Thymus (tissue), 11 donors: ENCODE results near the gene NF1. TPM values are rescaled to one million over a fixed set of nuclear protein-coding genes. Genes with fewer than 3 reads are reported as not detected.
"Not testable (repeated sequence)": the region's sequence is repeated elsewhere in the genome, so short reads cannot be mapped to it uniquely, and the experiment has no call there.

Experiments used
- DNase-seq, 9 donors: peaks; one replicate each; pipeline ENCODE4 v3.0.0-alpha.2; 2013; ENCODE audit warnings: low spot score in 9 of 9, low read depth in 6 of 9, missing footprints in 1 of 9
- H3K27ac ChIP-seq, 2 donors: one replicate each; pipeline ENCODE4 v1.5.1; 2013; ENCODE audit warnings: control low read depth in 1 of 2, low read depth in 1 of 2, low read length in 1 of 2, mild to moderate bottlenecking in 1 of 2, moderate library complexity in 1 of 2
- H3K27me3 ChIP-seq, 2 donors: one replicate each; pipeline ENCODE4 v1.5.1; 2013; ENCODE audit warnings: low read length in 1 of 2; ENCODE audit not compliant: control insufficient read depth in 2 of 2, insufficient read depth in 1 of 2
- H3K36me3 ChIP-seq, 2 donors: one replicate each; pipeline ENCODE4 v1.5.1; 2013; ENCODE audit warnings: low read length in 1 of 2, mild to moderate bottlenecking in 1 of 2, moderate library complexity in 1 of 2; ENCODE audit not compliant: control insufficient read depth in 2 of 2, insufficient read depth in 2 of 2
- H3K4me1 ChIP-seq, 2 donors: one replicate each; pipeline ENCODE4 v1.5.1; 2013; ENCODE audit warnings: low read length in 2 of 2; ENCODE audit not compliant: control insufficient read depth in 2 of 2, insufficient read depth in 2 of 2
- H3K4me3 ChIP-seq, 2 donors: one replicate each; pipeline ENCODE4 v1.5.1; 2013; ENCODE audit warnings: low read length in 2 of 2, control low read depth in 1 of 2, mild to moderate bottlenecking in 1 of 2
- H3K9me3 ChIP-seq, 2 donors: one replicate each; pipeline ENCODE4 v1.5.1; 2013; ENCODE audit warnings: low read length in 1 of 2, mild to moderate bottlenecking in 1 of 2; ENCODE audit not compliant: control insufficient read depth in 2 of 2, insufficient read depth in 1 of 2
- WGBS: extraction: QIAGEN DNeasy Blood & Tissue Kit; methylation state at CpG from one replicate; pipeline ENCODE4 v1.1.7; 2013; 5-methylcytosine and 5-hydroxymethylcytosine counted together
- polyA plus RNA-seq: library from polyadenylated mRNA; stranded (reverse); fragments of 200-250 nt; gene quantifications from one replicate; pipeline ENCODE4 v1.2.3, GENCODE V29; 2013
- total RNA-seq: library from RNA; stranded (reverse); fragments of 120-200 nt; gene quantifications from one replicate; pipeline ENCODE4 v1.2.4, GENCODE V29; 2013
- donor health status: healthy.

The NF1 gene
- total and polyA plus RNA-seq, 2 donors = 10.3 to 16.6 TPM

GRCh38 chr17:31112001-31112661 lies 17.4 kb downstream of the NF1 start:
- H3K27ac ChIP-seq = no peak overlapping the region
- no peaks in the 10 kb centered on the region for H3K36me3 ChIP-seq
- no peaks in the 10 kb centered on the region for H3K27me3 ChIP-seq
- WGBS = 99% methylated on average over 1 of the region's 1 CpG
- H3K4me3 ChIP-seq = no peak overlapping the region
- H3K9me3 ChIP-seq = no peaks in the 10 kb centered on the region
- H3K4me1 ChIP-seq = no peaks in the 10 kb centered on the region
- DNase-seq = no peak

- H3K27ac ChIP-seq, H3K36me3 ChIP-seq, H3K27me3 ChIP-seq, H3K4me3 ChIP-seq, H3K9me3 ChIP-seq, DNase-seq, H3K4me1 ChIP-seq: not testable (repeated sequence)
- WGBS = 81% methylated on average over 7 of the region's 7 CpGs
These were observed 18.6 kb downstream of the NF1 start for GRCh38 chr17:31113368-31113767.

- Histone ChIP-seq H3K9me3 (no peaks in the 10 kb centered on the region), H3K36me3 (no peaks in the 10 kb centered on the region), H3K27ac (no peak overlapping the region), H3K4me3 (no peak overlapping the region), H3K4me1 (no peaks in the 10 kb centered on the region), H3K27me3 (no peaks in the 10 kb centered on the region)
- 99% methylated on average over 4 of the region's 4 CpGs for WGBS
- no peak for DNase-seq
These were observed 19.2 kb downstream of the NF1 start for GRCh38 chr17:31113939-31114338.

- no peaks in the 10 kb centered on the region for H3K9me3 ChIP-seq
- no peak overlapping the region for H3K27ac ChIP-seq
- H3K36me3 ChIP-seq = no peaks in the 10 kb centered on the region
- no peak for DNase-seq
- H3K4me1 ChIP-seq = no peaks in the 10 kb centered on the region
- H3K27me3 ChIP-seq = no peaks in the 10 kb centered on the region
- 98% methylated on average over 3 of the region's 3 CpGs for WGBS
- H3K4me3 ChIP-seq = no peak overlapping the region
These were observed 20.3 kb downstream of the NF1 start for GRCh38 chr17:31114956-31115555.

GRCh38 chr17:31116167-31116566 lies 21.4 kb downstream of the NF1 start:
- no peaks in the 10 kb centered on the region for H3K27me3 ChIP-seq
- WGBS = 98% methylated on average over 4 of the region's 4 CpGs
- no peak overlapping the region for H3K4me3 ChIP-seq
- H3K4me1 ChIP-seq = no peaks in the 10 kb centered on the region
- H3K27ac ChIP-seq = no peak overlapping the region
- no peaks in the 10 kb centered on the region for H3K9me3 ChIP-seq
- H3K36me3 ChIP-seq = no peaks in the 10 kb centered on the region
- no peak for DNase-seq

GRCh38 chr17:31122746-31123145 lies 28.0 kb downstream of the NF1 start:
- Histone ChIP-seq H3K4me3 (no peak overlapping the region), H3K4me1 (peaks cover 0 to 4% of the 10 kb centered on the region in 2 donors), H3K27me3 (no peaks in the 10 kb centered on the region), H3K36me3 (no peaks in the 10 kb centered on the region), H3K9me3 (no peaks in the 10 kb centered on the region), H3K27ac (no peak overlapping the region)
- DNase-seq = no peak
- WGBS = 97% methylated on average over 2 of the region's 2 CpGs

- Histone ChIP-seq H3K36me3 (no peaks in the 10 kb centered on the region), H3K4me1 (peaks cover 0 to 4% of the 10 kb centered on the region in 2 donors), H3K4me3 (no peak overlapping the region), H3K27ac (no peak overlapping the region), H3K27me3 (no peaks in the 10 kb centered on the region), H3K9me3 (peaks cover 0 to 2% of the 10 kb centered on the region in 2 donors)
- 99% methylated on average over 3 of the region's 3 CpGs for WGBS
- no peak for DNase-seq
These were observed 31.5 kb downstream of the NF1 start for GRCh38 chr17:31126318-31126717.

- H3K4me3 ChIP-seq = no peak overlapping the region
- peaks cover 0 to 2% of the 10 kb centered on the region in 2 donors for H3K9me3 ChIP-seq
- no peak for DNase-seq
- no peaks in the 10 kb centered on the region for H3K36me3 ChIP-seq
- no peak overlapping the region for H3K27ac ChIP-seq
- no peaks in the 10 kb centered on the region for H3K27me3 ChIP-seq
- no peaks in the 10 kb centered on the region for H3K4me1 ChIP-seq
- WGBS = 97% methylated on average over 3 of the region's 3 CpGs
These were observed 33.5 kb downstream of the NF1 start for GRCh38 chr17:31128241-31128640.

- Histone ChIP-seq H3K9me3 (peaks cover 0 to 2% of the 10 kb centered on the region in 2 donors), H3K36me3 (no peaks in the 10 kb centered on the region), H3K4me1 (peaks cover 0 to 2% of the 10 kb centered on the region in 2 donors), H3K27me3 (no peaks in the 10 kb centered on the region), H3K4me3 (no peak overlapping the region), H3K27ac (no peak overlapping the region)
- DNase-seq = no peak
- 97% methylated on average over 15 of the region's 15 CpGs for WGBS
These were observed 35.8 kb downstream of the NF1 start for GRCh38 chr17:31130286-31131224.
